Thyroid gland (tissue), 4 donors: ENCODE measurements around the gene SLC5A6.

Experiments
- POLR2A ChIP-seq, 2 donors: fragments of 450-650 bp; IDR thresholded peaks; one replicate each; pipeline ENCODE4 v1.6.1; 2017; ENCODE audit warnings: antibody characterized with exemption in 2 of 2, mild to moderate bottlenecking in 2 of 2, moderate library complexity in 1 of 2
- TF ChIP-seq, protein P1 (sequence below), 6 experiments: fragments of 200-600 bp in 3 of 6; fragments of 450-650 bp in 3 of 6; sonication (generic) in 3 of 6; IDR thresholded peaks; one replicate each; pipeline ENCODE4 v1.5.1; 2016 to 2019; ENCODE audit warnings: antibody characterized with exemption in 6 of 6, mild to moderate bottlenecking in 2 of 6, inconsistent platforms in 1 of 6, moderate library complexity in 1 of 6

DNA sequence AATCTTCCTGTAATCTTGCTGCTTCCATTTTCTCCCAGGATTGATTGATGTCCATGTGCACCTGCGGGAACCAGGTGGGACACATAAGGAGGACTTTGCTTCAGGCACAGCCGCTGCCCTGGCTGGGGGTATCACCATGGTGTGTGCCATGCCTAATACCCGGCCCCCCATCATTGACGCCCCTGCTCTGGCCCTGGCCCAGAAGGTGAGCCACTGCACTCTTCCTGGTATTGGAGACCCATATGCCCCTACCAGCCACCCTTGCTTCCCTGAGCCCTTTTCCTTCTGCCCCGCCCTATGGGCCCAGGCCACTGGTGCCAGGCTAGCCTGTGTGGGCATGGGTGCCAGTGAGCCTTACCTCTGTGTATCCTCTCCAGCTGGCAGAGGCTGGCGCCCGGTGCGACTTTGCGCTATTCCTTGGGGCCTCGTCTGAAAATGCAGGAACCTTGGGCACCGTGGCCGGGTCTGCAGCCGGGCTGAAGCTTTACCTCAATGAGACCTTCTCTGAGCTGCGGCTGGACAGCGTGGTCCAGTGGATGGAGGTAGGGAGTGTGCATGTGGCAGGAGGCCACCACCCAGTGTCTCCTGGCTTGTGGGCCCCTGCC, 25.4 kb upstream of the SLC5A6 start:
- TF ChIP-seq, protein P1, sequence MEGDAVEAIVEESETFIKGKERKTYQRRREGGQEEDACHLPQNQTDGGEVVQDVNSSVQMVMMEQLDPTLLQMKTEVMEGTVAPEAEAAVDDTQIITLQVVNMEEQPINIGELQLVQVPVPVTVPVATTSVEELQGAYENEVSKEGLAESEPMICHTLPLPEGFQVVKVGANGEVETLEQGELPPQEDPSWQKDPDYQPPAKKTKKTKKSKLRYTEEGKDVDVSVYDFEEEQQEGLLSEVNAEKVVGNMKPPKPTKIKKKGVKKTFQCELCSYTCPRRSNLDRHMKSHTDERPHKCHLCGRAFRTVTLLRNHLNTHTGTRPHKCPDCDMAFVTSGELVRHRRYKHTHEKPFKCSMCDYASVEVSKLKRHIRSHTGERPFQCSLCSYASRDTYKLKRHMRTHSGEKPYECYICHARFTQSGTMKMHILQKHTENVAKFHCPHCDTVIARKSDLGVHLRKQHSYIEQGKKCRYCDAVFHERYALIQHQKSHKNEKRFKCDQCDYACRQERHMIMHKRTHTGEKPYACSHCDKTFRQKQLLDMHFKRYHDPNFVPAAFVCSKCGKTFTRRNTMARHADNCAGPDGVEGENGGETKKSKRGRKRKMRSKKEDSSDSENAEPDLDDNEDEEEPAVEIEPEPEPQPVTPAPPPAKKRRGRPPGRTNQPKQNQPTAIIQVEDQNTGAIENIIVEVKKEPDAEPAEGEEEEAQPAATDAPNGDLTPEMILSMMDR (IDR thresholded peaks at IDR 0.05) = no peak
- no peak for TF ChIP-seq POLR2A (IDR thresholded peaks at IDR 0.05)
